K562 (cell line): ENCODE measurements around the gene ZRANB3. TPM values are rescaled to one million over a fixed set of nuclear protein-coding genes. Genes with fewer than 3 reads are reported as not detected.

Source experiments
- ARID2 ChIP-seq: fragments of 450-650 bp; IDR thresholded peaks from 2 replicates; pipeline ENCODE4 v1.6.1; 2017; ENCODE audit warnings: antibody characterized with exemption, mild to moderate bottlenecking
- C11orf30 ChIP-seq: fragments of 450-650 bp; IDR thresholded peaks from 2 replicates; pipeline ENCODE4 v1.6.1; 2016; ENCODE audit warnings: low read depth, mild to moderate bottlenecking
- DMBX1 ChIP-seq: fragments of 250-450 bp; sonication (Bioruptor Pico); IDR thresholded peaks from 2 replicates; pipeline ENCODE4 v1.8.0; 2022; ENCODE audit warnings: inconsistent platforms, mild to moderate bottlenecking, moderate library complexity, borderline replicate concordance
- ESRRB ChIP-seq: fragments of 250-450 bp; sonication (Bioruptor Pico); IDR thresholded peaks from 2 replicates; pipeline ENCODE4 v1.5.0; 2020; ENCODE audit warnings: mild to moderate bottlenecking, moderate library complexity, borderline replicate concordance
- FOSL1 ChIP-seq: fragments of 200-800 bp; sonication (Bioruptor generic); conservative IDR thresholded peaks from 2 replicates; pipeline ENCODE4 v1.6.1; 2016; ENCODE audit warnings: missing genetic modification characterization, missing compliant biosample characterization
- MECOM ChIP-seq: fragments of 250-450 bp; sonication (Bioruptor Pico); IDR thresholded peaks from 2 replicates; pipeline ENCODE4 v1.8.0; 2022; ENCODE audit warnings: inconsistent platforms
- NCOR1 ChIP-seq: fragments of 450-650 bp; IDR thresholded peaks from 2 replicates; pipeline ENCODE4 v1.6.1; 2016; ENCODE audit warnings: mild to moderate bottlenecking, moderate library complexity
- NR2C1 ChIP-seq, 2 experiments: fragments of 450-650 bp; IDR thresholded peaks; 2 replicates each; pipeline ENCODE4 v1.6.1; 2017; ENCODE audit warnings: mild to moderate bottlenecking in 2 of 2, antibody characterized with exemption in 1 of 2, inconsistent platforms in 1 of 2, missing compliant biosample characterization in 1 of 2, missing genetic modification characterization in 1 of 2
- PCBP2 ChIP-seq: fragments of 200-400 bp; formaldehyde crosslinking; IDR thresholded peaks from 2 replicates; pipeline ENCODE4 v1.6.1; 2018; ENCODE audit warnings: low read length, low read depth, mild to moderate bottlenecking, moderate library complexity; ENCODE audit not compliant: poor library complexity, severe bottlenecking
- RFX1 ChIP-seq: fragments of 450-650 bp; IDR thresholded peaks from 2 replicates; pipeline ENCODE4 v1.6.1; 2016; ENCODE audit warnings: mild to moderate bottlenecking, moderate library complexity
- SMAD4 ChIP-seq: fragments of 250-450 bp; sonication (Bioruptor Pico); conservative IDR thresholded peaks from 2 replicates; pipeline ENCODE4 v1.8.0; 2021; ENCODE audit warnings: inconsistent platforms, mild to moderate bottlenecking, moderate library complexity
- STAG1 ChIP-seq: sonication (generic); formaldehyde crosslinking; IDR thresholded peaks from 2 replicates; pipeline ENCODE4 v1.5.0; 2020; ENCODE audit warnings: missing genetic modification reagents, borderline replicate concordance
- ZC3H8 ChIP-seq: fragments of 450-650 bp; IDR thresholded peaks from 2 replicates; pipeline ENCODE4 v1.6.1; 2017
- ZNF174 ChIP-seq: fragments of 250-450 bp; sonication (Bioruptor Pico); IDR thresholded peaks from 2 replicates; pipeline ENCODE4 v1.4.0; 2020; ENCODE audit warnings: mild to moderate bottlenecking
- ZNF766 ChIP-seq: fragments of 200-800 bp; sonication (Bioruptor generic); conservative IDR thresholded peaks from 2 replicates; pipeline ENCODE4 v1.6.1; 2016; ENCODE audit warnings: missing genetic modification characterization, missing compliant biosample characterization
- polyA plus RNA-seq, 8 experiments: library from polyadenylated mRNA; depleted of rRNA in 4 of 8; stranded (reverse) in 5 of 8; unstranded in 3 of 8; fragments of >200 nt; fragmentation: Nextera tagmentation in 2 of 8; fragmentation: Illumina TruSeq in 1 of 8; extraction: Ambion mirVana in 2 of 8; extraction: Trizol in 1 of 8; gene quantifications; 2 replicates each; pipeline versions ENCODE4 v1.2.1 to v1.2.3, GENCODE V29; 2011 to 2014; ENCODE audit warnings: inconsistent platforms in 1 of 8, missing spikeins in 1 of 8
- total RNA-seq, 7 experiments: library from RNA; depleted of rRNA in 6 of 7; stranded (reverse); fragments of >200 nt in 6 of 7; fragmentation: Illumina TruSeq in 2 of 7; extraction: Trizol in 2 of 7; gene quantifications; 2 replicates each; pipeline versions ENCODE4 v1.2.1 to v1.2.3, GENCODE V29; 2011 to 2021; ENCODE audit warnings: low replicate concordance in 1 of 7
- TF ChIP-seq, protein P1 (sequence below): sonication (generic); formaldehyde crosslinking; IDR thresholded peaks from 2 replicates; pipeline ENCODE4 v1.4.0; 2020; ENCODE audit warnings: mild to moderate bottlenecking, missing genetic modification reagents
- TF ChIP-seq, protein P2 (sequence below), 2 experiments: fragments of 250-450 bp in 1 of 2; fragments of 450-650 bp in 1 of 2; sonication (Bioruptor Pico) in 1 of 2; IDR thresholded peaks; 2 replicates each; pipeline versions ENCODE4 v1.6.1 to v1.8.0; 2016 to 2021; ENCODE audit warnings: mild to moderate bottlenecking in 2 of 2, moderate library complexity in 2 of 2, missing compliant biosample characterization in 1 of 2, missing genetic modification characterization in 1 of 2

Gene ZRANB3
- total and polyA plus RNA-seq, 9 of the 15 experiments (the other 6 are each of a cell fraction or from before 2014, with no cell fraction given), result 8.6 to 21.3 (median 14.7) TPM

DNA sequence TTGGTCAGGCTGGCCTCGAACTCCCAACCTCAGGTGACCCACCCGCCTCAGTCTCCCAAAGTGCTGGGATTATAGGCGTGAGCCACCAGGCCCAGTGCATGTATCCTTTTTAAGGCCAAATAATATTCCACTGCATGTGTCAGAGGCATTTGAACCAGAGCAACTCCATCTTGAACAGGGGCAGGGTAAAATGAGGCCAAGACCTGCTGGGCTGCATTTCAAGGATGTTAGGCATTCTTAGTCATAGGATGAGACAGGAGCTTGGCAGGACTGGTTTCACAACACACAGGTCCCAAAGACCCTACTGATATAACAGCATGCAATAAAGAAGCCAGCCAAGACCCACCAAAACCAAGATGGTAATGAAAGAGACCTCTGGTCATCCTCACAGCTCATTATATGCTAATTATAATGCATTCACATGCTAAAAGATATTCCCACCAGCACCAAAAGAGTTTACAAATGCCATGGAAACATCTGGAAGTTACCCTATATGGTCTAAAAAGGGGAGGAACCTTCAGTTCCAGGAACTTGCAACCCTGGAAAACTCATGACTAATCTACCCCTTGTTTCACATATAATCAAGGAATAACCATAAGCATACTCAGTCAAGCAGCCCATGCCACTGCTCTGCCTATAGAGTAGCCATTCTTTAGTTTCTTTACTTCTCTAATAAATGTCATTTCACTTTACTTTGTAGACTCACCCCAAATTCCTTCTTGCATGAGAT, 274.3 kb downstream of the ZRANB3 start (continued):
- TF ChIP-seq DMBX1 (CRISPR knock-in tag), result peak; percentile 54; the same call in 1 of the 2 replicates
- no peak for TF ChIP-seq ZNF174 (CRISPR knock-in tag)
- TF ChIP-seq MECOM, result 0 out of 2 replicates have a peak, but pooled peaks have one; percentile 13
- no peak for TF ChIP-seq ARID2
- TF ChIP-seq ZC3H8, result no peak
- TF ChIP-seq FOSL1 (tag), result no peak
- TF ChIP-seq RFX1, result peak; percentile 31; the same call in 1 of the 2 replicates
- TF ChIP-seq PCBP2, result no peak
- TF ChIP-seq C11orf30, result no peak
- no peak for TF ChIP-seq ZNF766
- peak; percentile 51; the same call in 1 of the 2 replicates for TF ChIP-seq SMAD4
- TF ChIP-seq NCOR1, result no peak
- TF ChIP-seq, protein P1, sequence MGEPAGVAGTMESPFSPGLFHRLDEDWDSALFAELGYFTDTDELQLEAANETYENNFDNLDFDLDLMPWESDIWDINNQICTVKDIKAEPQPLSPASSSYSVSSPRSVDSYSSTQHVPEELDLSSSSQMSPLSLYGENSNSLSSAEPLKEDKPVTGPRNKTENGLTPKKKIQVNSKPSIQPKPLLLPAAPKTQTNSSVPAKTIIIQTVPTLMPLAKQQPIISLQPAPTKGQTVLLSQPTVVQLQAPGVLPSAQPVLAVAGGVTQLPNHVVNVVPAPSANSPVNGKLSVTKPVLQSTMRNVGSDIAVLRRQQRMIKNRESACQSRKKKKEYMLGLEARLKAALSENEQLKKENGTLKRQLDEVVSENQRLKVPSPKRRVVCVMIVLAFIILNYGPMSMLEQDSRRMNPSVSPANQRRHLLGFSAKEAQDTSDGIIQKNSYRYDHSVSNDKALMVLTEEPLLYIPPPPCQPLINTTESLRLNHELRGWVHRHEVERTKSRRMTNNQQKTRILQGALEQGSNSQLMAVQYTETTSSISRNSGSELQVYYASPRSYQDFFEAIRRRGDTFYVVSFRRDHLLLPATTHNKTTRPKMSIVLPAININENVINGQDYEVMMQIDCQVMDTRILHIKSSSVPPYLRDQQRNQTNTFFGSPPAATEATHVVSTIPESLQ (CRISPR knock-in tag), result no peak
- no peak for TF ChIP-seq STAG1 (CRISPR knock-in tag)
- no peak for TF ChIP-seq NR2C1 (IDR thresholded peaks at IDR 0.05)
- peak; percentile 42; the same call in 1 of the 2 replicates for TF ChIP-seq NR2C1 (tag; IDR thresholded peaks at IDR 0.05)
- TF ChIP-seq, protein P2, sequence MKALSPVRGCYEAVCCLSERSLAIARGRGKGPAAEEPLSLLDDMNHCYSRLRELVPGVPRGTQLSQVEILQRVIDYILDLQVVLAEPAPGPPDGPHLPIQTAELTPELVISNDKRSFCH (CRISPR knock-in tag; IDR thresholded peaks at IDR 0.05), result no peak
- TF ChIP-seq, protein P2 (tag; IDR thresholded peaks at IDR 0.05), result no peak
- no peak for TF ChIP-seq ESRRB (CRISPR knock-in tag)
